CD4-positive, alpha-beta T cell treated with Interleukin-10 for 1 hour (primary cell): ENCODE data around the gene TAAR1.
A peak's percentile ranks its signal among the peaks of the same experiment; 100 is the strongest.
"Not testable (repeated sequence)": the region's sequence is repeated elsewhere in the genome, so short reads cannot be mapped to it uniquely, and the experiment has no call there.

Experiments
- DNase-seq: peaks from one replicate; pipeline ENCODE4 v3.0.0-alpha.2; 2020

TAAR1 gene

DNA sequence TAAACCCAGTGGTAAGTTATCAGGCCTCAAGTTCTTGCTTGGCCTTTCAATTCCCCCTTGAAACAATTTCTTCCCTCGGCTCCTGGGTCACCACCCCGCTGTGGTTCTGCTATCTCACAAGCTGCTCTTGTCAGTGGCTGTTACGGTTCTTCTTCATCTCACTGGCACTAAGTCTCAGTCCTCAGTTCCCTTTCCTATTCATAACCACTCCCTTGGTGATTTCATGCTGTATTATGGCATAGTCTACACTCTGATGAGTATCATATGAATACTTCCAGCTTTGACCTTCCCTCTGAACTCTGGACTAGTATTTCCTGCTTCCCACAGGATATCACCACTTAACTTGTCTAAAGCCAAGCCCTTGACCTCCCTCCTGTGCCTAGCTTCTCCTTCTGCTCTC is 7.9 kb downstream of the TAAR1 start:
- DNase-seq: no peak

DNA sequence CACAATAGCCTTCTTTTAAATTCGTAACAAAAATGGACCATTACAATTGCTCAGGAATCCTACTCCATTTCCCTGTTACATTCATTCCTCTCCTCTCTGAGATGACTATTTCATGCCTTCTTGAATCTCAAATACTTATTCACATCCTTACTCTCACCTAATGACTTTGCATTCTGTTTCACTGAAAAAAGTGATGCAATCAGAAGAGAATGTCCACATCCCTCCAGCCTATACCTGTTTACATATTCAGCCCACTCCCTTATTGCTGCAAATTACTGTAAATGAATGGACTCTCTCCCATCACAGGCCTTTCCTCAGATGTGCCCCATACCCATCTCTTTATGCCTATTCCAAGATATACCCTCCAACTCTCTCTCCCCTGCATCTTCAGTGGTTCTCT is 8.6 kb downstream of the TAAR1 start:
- no peak for DNase-seq

DNA sequence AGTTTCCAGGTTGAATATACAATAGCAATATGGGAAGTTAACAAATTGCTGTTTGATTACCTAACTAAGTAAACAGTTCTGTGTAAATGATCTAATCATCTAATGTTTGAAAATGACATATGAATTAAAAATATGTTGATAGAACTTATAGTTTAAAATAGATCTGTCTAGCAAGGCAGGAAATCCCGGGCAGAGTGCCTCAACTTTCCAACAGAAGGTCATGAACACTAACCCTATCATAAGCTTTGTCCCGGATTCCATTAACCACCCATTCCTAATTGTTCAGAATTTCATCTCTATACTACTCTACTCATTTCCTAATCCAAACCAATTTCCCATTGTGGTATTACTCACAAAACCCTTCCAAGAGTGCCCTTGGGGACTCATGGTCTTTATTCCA is 10.2 kb downstream of the TAAR1 start:
- no peak for DNase-seq

DNA sequence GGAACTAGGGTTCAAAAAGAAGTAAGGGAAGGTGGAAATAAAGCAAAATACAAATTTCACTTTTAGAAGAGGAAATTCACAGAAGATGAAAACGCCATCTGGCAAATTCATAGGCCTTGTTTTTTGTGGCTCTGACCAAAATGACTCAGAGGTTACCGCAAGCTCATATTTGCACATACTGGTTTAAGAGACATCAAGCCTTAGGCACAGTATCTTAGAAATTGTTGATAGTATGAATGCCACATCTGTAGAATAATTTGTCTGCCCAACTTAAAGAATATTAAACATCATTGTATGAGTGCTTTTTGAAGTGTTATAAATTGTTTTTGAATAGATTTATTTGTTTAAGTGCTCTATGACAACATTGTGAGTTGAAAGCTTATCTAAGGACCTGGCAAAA is 10.6 kb downstream of the TAAR1 start:
- peak; percentile 23 for DNase-seq

DNA sequence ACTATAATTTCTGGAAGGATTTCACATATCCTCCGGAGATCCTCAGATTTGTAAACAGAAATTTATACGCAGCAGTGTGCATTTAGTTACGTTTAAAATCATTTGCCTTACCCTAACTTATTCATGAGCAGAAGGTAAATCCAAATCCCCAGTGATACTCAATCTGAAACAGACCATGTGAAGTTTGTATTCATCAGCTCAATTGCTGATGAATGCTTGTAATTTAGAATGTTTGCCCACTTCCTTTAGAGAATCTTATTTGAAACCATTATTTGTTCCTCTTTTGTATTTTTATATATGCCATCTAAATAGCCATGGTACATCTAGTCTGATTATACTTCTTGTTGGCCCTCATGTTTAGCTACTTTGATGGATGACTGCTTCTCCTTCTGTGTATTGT is 15.4 kb downstream of the TAAR1 start:
- no peak for DNase-seq

DNA sequence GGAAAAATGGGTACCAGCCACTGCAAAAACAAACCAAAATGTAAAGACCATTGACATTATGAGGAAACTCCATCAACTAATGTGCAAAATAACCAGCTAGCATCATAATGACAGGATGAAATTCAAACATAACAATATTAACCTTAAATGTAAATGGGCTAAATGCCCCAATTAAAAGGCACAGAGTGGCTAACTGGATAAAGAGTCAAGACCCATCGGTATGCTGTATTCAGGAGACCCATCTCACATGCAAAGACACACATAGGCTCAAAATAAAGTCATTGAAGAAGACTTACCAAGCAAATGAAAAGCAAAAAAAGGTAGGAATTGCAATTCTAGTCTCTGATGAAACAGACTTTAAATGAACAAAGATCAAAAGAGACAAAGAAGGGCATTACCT is 21.8 kb downstream of the TAAR1 start:
- not testable (repeated sequence) for DNase-seq

DNA sequence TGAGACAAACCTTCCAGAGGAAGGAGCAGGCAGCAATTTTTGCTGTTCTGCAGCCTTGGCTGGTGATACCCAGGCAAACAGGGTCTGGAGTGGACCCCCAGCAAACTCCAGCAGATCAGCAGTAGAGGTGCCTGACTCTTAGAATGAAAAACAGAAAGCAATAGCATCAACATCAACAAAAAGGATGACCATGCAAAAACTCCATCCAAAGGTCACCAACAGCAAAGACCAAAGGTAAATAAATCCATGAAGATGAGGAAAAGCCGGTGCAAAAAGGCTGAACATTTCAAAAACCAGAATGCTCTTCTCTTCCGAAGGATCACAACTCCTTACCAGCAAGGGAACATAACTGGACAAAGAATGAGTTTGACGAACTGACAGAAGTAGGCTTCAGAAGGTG is 23.1 kb downstream of the TAAR1 start:
- not testable (repeated sequence) for DNase-seq

DNA sequence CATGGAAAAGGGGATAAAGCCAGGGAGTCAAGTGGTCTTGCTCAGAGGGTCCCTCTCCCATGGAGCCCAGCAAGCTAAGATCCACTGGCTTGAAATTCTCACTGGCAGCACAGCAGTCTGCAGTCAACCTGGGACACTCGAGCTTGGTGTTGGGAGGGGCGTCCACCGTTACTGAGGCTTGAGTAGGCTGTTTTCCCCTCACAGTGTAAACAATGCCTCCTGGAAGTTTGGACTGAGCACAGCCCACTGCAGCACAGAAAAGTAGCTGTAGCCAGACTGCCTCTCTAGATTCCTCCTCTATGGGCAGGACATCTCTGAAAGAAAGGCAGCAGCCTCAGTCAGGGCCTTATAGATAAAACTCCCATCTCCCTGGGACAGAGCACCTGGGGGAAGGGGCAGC is 23.7 kb downstream of the TAAR1 start:
- DNase-seq: not testable (repeated sequence)

DNA sequence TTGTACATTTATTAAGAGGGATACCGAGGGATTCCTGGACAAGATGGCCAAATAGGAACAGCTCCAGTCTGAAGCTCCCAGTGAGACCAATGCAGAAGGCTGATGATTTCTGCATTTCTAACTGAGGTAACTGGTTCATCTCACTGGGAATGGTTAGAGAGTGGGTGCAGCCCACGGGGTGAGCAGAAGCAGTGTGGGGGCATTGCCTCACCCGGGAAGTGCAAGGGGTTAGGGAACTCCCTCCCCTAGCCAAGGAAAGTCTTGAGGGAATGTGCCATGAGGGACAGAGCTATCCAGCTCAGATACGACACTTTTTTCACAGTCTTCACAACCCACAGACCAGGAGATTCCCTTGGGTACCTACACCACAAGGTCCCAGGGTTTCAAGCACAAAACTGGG is 24.2 kb downstream of the TAAR1 start:
- DNase-seq: no peak

DNA sequence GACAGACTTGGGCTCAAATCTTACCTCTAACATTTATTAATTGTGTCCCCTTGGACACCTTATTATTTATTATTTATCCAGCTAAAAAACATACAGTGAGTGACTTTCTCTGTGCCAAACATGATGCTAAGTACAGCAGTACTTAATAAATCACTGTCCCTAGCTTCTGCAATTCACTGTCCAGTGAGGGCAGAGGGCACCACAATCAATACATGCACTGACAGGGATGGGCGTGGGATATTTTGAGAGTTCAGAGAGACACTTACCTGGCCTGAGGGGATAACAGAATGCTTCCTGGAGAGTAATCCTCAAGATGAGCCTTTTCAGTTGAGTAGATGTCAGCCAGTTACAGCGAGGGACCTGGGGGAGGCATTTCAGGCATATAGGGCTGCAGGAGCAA is 25.6 kb downstream of the TAAR1 start:
- DNase-seq: no peak

DNA sequence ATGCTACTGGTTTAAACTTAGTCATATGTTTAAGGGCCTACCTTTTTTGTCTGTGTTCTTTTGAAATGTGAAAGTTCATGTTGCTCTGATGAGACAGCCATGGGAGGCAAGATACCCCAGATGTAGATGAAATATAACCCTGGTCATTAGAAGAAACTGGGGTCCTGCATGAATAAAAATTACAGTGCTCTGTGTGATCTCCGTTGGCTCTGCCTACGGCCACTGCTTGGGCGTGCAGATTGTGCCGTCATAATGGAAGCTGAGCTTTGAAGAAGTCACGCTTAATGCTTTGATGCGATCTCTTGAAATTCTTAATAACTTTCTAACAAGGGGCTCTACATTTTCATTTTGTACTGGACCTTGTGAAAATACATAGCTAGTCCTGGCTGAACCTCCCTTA is 34.8 kb downstream of the TAAR1 start, which contains the start of gene TAAR2:
Gene TAAR2, minus strand, starts transcription at position 101 of the 400 bp plus-strand sequence. Its CDS starts 0 bp downstream, at position 101.
- DNase-seq: no peak

DNA sequence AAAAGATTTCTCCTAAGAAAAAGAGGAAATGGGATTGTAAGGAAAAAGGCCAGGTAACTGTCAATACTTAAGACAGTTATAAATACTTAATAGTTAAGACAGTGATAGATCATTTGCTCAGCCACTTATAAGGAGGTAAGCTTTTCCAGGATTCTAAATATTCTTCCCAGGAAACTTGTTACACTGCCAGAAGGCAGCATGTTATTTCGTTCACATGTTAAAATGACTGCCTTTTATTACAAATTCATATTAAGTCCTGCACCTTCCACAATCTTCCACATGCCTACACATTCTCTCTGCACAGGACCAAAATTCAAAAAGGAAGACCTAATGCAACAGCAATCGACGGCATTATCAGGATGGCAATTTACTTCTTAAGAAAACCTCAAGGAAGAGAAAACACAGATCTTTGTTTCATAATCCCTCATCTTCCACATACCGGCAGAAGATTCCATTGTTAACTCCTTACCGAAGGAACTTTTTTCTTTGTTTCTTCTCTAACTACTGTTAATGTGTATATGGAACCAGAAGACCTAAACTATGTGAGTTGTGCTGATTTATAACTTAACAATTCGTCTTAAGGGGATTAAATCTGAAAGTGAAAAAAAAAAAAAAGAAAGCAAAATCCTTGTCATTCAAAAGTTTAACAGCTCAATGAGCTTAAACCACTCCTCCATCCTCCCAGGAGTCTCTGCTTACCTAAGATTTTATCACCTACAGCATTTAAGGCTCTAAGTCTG is 35.7 kb downstream of the TAAR1 start:
- DNase-seq: no peak

DNA sequence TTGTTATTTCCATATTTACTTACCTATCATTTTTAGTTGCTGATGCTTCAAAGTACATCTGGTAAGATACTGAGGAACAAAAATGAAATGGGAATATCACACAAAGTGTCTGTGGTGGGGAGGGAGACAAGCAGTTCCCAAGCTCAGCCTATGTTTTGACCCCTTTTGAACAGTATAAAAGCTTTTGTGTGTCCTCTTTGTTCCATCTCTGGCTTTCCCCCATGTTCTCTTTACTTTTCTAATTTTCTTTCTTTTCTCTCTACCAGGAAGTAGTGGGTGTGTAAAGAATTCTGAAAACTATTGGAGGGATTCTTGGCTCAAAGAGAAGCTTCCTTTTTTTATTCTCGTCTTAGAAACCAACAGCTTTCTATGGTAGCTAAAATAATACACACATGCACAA is 42.3 kb downstream of the TAAR1 start:
- DNase-seq: no peak

DNA sequence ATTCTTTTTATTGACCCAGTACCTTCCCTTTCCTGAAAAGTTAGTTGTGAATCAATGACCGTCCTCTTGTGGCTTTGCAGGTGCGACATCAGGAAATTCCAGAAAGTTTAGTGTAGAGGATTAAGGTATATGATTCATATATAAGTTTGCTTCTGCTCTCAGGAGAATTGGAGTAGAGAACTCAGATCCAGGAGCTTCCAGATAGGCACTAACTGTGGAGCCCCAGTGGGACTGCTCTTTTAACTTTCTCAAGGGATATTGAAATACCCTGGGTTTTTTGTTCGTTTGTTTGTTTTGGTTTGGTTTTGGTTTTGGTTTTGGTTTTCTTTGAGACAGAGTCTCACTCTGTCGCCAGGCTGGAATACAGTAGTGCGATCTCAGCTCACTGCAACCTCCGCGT is 44.4 kb downstream of the TAAR1 start:
- peak; percentile 18 for DNase-seq

DNA sequence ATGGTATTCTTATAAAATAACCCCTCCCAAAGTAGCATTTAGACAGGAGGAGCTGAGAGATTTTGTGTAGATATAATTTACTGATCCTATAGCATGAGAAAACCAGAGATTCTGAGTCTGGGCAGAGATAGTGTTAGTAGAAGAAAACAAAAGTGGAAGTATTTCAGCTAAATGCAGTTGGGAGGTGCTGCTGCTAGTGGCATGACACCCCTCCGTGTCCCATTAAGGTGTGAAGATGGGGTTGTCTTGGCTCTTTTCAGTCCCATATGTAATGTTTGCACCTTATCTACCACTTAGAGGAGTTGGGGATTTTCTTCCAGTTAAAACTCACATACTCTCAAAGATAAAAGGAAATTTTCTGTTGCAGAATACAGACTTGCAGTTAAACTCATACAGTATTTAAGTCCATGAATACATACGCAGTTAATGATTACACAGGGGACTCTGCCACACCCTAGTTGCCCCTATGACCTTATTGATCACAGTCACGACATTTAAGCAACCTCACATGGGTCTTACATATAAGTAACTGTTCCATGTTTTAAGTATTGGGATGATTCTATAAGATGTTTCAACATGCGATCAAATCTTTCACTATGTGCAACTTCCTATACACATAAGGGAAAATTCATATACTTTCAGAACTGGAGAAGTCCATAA is 46.4 kb downstream of the TAAR1 start:
- DNase-seq: peak; percentile 23

DNA sequence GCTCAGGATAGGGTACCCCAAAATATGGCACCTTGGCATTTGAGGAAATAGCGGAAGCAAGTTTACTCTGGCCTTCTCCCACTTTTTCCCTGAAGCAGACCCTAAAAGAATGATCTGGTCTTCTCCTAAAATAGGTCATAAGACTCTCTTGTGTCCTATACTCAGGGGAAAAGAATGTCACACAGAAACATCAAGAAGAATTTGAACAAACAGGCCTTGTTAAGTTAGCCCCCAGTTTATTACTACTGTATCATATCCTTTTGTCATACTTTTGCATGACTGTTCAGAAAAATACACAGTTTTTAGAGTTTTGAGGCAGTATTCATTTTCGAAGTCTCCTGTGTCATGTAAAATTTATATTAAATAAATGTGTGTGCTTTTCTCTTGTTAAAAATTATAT is 47.4 kb downstream of the TAAR1 start:
- no peak for DNase-seq

DNA sequence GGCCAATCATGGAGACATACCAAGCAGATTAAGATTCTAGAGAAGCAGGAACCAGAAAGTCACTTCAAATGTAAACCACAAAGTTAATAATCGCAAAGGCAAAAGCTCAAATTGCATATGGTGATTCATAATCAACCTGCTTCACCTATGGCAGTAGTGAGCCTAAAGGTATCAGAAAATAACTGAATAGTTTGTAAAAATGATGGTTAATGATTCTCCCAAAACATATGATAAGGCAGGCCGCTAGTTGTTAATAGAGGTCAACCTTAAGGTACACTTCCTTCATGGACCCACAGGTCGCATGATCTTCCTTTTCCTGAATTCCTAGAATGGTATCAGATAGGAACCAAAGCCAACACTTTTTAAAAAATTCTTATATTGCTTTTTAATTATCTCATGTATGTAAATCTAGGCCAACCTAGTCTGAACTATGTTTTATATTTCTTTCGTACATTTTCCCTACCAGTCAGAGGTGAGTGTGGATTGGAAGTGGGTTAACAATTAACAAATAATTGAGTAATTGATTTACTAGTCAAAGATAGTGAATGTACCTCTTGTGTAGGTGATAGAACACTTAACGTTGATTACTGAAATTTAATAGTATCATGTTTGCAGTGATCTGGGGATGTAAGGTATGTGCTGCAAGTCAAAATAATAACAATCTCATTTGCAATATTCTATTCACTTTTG is 51.3 kb downstream of the TAAR1 start:
- DNase-seq: no peak

DNA sequence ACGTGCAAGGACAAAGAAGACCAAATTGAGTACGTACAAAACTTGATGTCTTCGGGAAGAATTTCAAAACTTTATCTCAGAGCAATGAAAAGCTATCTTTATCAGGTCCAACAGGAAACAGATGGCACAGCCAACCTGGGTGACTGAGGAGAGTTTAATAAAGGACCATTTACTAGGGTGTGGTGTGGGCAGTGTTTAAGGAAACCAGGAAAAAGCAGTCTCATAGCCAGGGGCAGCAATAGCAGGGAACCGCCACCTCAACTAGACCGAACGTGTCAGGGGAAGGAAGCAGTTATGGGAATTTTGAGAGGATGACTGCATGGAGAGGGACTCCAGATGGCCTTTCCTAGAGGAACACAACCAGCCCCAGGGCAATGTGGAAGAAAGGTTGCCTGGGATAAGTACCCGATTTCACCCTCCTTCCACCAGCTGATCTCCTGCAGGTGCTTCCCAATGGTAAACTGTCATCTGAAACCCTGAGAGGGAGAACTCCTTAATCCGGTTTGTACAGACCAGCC is 54.3 kb downstream of the TAAR1 start:
- DNase-seq: no peak

DNA sequence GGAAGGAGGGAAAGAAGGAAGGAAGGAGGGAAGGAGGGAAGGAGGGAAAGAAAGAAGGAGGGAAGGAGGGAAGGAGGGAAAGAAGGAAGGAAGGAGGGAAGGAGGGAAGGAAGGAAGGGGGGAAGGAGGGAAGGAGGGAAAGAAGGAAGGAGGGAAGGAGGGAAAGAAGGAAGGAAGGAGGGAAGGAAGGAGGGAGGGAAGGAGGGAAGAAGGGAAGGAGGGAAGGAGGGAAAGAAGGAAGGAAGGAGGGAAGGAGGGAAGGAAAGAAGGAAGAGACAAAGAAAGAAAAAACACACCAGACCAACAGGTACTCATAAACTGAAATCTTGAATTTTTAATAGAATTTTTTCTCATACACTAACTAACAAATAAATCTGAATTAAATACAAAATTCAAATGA is 58.1 kb downstream of the TAAR1 start:
- not testable (repeated sequence) for DNase-seq

DNA sequence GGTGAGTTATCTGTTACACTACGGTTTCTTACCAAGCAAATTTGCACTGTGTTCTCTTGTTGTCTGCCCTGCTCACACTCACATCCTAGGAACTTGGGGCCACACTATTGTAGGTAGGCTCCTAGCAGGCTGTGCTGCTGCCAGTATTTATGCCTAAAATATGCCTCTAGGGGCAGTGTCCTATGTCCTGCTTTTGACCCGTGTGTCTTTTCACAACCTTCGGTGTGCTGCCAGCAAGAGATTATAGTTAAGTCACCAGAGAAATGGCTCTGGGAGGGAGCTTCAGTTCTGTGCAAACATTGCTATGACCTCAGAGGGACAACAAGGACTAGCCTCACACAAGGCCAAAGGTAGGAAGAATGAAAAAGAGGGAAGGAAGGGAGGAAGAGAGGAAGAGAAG is 60.5 kb downstream of the TAAR1 start:
- no peak for DNase-seq

DNA sequence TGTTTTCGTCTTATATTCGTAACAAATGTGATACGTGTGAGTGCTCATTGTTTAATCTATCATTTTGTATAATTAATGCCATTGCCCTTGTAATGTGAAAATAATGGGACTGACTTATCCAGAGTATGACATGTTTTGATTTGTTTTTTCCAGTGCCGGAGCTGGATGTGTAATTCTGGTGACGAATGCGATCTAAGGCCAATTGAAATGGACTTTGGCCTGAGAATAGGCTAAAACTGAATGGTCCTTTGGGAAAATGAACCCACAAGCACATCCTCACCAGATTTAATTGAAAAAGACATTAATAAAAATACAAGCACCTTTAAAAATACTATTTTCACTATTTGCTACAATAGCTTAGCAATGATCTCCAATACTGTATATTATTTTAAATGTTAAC is 62.8 kb downstream of the TAAR1 start:
- DNase-seq: no peak
